Stimulated activated CD4-positive, alpha-beta T cell treated with anti-CD3 and anti-CD28 coated beads, Interleukin-4, amount 100 ng/mL, for 4 hours (primary cell): ENCODE data around the gene STARD7.
A peak's percentile ranks its signal among the peaks of the same experiment; 100 is the strongest.
"Not testable (repeated sequence)": the region's sequence is repeated elsewhere in the genome, so short reads cannot be mapped to it uniquely, and the experiment has no call there.

Source experiments
- DNase-seq, 2 experiments: peaks; one replicate each; pipeline ENCODE4 v3.0.0-alpha.2; 2020

Gene STARD7, protein sequence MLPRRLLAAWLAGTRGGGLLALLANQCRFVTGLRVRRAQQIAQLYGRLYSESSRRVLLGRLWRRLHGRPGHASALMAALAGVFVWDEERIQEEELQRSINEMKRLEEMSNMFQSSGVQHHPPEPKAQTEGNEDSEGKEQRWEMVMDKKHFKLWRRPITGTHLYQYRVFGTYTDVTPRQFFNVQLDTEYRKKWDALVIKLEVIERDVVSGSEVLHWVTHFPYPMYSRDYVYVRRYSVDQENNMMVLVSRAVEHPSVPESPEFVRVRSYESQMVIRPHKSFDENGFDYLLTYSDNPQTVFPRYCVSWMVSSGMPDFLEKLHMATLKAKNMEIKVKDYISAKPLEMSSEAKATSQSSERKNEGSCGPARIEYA

DNA sequence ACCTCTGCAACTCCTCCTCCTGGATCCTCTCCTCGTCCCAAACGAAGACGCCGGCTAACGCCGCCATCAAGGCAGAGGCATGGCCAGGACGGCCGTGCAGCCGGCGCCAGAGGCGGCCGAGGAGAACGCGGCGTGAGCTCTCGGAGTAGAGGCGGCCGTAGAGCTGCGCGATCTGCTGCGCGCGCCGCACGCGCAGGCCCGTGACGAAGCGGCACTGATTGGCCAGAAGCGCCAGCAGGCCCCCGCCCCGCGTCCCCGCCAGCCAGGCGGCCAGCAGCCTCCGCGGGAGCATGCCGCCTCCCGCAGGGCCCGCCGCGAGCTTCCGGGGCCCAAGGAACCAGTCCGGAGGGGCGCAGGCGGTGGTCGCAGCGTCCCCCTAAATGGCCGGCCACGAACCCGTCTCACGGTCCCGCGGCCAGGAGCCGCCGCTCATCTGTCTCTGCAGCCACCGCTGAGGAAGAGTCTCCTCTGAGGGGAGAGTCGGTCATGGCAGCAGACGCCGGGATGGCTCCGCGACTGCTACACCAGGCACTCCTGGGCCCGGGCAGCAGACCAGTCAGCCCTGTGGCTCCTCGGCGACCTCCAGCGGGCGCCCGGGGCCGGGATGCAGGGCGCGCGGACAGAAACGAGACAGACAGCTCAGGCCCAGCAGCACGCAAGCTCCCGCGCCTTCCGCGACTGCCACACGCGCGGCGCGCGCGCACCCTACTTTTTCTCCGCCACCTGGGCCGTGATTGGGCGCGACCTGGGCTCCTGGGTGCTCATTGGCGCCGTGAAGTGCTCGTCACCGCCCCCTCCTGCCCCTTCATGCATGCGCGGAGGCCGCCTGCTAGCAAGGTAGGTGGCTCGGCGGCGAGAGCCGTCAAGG is at the start of gene STARD7:
TSS of gene STARD7 (minus strand) at position 685 of the 868 bp plus-strand sequence. CDS start at position 292, 393 bp downstream.
- DNase-seq = peak; percentile 97

DNA sequence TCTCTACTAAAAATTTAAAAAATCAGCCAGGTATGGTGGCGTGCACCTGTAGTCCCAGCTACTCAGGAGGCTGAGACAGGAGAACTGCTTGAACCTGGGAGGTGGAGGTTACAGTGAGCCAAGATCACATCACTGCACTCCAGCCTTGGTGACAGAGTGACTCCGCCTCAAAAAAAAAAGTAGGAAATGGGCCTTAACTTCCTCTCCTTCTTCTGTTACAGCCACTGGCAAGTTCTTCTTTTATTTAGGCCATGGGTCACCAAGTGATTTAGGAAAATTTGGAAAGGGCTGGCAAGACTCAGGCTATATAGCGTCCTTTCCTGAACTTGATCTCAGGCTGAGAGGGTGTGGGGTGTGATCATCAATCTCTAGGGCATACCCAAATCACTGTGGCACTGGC is 49.1 kb upstream of the STARD7 start:
- not testable (repeated sequence) for DNase-seq

DNA sequence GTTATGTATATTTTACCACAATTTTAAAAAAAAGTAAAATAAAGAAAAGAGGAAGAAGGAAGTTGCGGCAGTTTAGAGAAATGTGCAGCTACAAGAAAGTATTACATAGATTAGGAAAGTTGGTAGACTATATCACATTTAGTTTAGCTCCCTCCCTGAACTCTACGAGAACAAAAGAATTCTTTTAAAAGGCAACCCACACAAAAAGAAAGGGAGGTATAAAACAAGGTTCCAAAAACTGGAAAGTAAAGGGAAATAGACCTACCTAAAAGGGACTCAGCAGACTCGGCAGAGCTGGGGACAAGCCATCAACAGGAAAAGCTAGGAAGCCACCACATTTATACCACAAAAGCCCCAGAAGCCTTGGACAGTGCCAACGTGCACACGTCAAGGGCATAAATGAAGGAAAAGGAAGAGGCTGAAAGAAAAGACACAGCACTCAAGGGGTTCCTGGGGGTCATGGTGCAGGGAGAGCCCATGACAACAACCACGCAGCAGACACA is 48.0 kb upstream of the STARD7 start:
- DNase-seq = no peak

DNA sequence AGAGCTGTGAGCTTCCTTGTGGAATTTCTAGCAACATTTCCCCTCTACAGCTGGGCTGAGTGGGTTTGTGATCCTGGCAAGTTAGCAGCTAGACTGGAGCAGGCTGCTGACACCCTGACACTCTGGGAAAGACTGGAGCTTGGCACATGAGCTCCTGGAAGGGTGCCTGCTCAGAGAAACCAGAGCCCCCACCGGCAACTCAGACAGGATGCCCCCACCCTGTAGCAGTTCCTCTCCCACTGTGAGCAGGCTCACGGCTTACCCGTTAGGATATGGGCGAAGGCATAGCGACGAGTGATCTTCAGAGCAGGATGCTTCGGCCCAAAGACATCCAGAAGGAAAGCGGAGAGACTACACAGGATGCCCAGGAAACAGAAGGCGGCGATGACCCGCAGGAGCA is 45.9 kb upstream of the STARD7 start:
- no peak for DNase-seq

DNA sequence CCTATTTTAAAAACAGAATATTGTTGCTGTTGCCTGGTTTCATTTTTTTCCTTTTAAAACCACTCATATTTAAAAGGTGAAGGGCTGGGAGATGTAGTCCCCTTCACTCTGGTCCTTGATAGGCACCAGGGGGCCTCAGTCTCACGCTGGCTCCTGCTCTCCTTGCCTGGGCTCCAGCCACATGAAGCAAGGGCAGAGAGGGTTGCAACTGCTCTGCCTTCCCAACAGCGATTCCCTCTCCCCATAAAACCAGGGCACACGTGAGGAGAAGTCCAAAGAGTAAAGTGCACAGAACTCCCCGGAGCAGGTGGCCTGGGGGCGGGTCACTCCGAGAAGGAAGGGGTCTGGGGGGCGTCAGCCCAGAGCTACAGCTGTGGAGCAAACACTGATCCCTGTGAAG is 44.4 kb upstream of the STARD7 start:
- no peak for DNase-seq

DNA sequence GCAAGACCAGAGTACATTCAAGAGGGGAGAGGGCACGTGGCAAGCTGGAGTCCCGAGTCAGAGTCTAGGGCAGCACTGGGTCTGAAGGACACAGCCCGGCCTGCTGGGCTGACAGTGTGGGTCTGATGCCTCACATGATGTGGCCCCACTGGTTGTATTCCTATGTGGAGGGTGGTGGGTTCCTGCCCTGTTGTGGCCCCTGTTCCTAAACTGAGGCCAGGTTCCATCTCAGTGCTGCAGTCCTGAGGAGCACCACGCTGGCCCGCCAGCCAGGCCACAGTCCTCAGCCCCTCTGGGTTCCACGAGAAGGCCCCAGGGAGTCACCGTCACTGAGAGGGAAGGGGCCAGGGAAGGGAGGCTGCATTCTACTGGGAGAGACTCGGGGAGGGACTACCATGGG is 43.9 kb upstream of the STARD7 start:
- no peak for DNase-seq

DNA sequence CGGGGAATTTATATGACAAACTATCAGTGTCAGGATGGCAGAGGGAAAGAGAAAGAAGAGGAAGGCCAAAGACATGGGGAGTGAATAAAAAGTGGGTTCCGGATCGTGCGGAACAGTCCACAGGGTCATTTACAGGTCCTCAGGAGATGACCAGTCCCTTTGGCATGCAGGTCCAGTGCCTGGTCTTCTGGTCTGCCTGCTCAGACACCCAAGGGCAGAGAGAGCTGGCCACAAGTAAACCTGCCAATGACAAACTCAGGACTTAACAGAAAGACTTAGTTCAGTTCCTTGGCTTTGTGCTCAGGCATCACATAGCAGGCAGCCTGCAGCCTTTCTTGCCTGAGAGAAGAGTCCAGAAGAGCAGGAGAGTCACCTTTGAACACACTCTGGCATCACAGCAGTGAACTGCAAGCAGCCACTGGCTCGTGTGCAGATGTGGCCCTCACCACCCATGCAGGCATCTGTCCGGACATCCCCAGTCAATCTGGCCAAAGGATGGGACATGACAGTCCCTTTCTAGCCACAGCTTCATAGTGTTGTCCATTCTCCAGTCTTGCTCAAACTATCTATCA is 43.2 kb upstream of the STARD7 start:
- DNase-seq = no peak

DNA sequence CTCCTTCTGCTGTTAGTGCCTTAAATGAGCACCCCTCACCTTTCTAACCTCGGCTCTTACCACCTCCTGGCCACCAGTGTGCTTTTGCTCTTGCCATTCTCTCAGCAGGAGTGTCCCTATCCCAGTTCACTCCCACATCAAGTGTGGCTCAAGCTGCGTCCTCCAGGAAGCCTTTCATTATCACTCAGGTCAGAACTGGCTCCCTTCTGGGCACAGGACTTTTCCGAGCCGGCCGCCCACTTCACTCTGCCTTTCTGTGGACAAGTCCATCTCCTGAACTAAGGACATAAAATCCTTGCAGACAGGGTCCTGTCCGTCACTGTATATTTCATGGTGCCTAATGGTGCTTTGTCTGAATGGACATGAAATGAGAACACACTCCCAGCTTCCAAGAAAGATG is 41.6 kb upstream of the STARD7 start:
- DNase-seq = no peak

DNA sequence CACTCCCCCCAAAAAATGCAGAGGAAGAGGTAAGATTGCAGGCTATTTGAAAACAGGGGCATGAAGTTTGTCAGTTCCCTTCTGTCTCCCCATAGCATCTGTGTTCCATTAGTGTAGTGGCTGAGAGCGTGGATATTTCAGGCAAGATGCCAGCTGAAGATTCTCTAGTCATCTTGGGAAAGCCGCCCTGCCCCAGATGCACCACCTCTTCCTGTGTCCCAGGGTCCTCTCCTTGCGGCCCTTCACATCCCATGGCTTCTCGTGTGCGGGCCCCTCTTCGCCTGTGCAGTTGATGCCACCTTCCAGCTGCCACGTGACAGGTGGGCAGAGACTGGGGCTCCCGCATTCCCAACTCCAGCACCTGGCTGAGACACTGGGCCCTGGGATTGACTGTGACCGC is 41.0 kb upstream of the STARD7 start:
- no peak for DNase-seq

DNA sequence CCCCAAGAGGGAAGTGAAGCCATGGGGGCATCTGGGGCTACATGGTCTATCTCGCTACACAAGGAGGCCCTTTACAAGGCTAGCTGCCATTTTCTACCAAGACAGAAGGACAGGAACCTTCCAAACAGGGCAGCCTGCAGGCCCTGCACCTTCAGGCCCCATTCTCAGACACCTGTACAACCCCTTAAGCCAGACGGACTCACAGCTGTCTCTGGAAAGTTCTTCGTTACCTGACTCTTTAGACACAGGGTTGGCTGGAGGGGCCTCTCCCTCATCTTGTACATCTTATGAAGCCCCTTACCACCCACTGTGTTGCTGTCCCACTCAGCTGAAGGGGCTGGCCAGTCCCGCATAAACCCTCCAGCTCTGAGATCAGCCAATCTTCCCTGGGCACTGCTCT is 40.0 kb upstream of the STARD7 start:
- DNase-seq = no peak

DNA sequence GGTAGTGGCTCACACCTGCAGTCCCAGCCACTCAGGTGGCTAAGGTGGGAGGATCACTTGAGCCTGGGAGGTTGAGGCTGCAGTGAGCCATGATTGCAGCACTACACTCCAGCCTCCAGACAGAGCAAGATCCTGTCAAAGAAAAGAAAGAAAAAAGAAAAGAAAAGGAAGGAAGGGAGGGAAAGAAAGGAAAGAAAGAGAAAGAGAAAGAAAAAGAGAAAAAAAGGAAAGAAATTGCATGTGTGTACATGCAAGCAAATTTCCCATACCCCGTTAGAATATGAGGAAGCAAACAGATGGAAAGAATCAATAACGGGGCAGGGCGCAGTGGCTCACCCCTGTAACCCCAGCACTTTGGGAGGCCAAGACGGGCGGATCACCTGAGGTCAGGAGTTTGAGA is 39.3 kb upstream of the STARD7 start:
- DNase-seq = no peak

DNA sequence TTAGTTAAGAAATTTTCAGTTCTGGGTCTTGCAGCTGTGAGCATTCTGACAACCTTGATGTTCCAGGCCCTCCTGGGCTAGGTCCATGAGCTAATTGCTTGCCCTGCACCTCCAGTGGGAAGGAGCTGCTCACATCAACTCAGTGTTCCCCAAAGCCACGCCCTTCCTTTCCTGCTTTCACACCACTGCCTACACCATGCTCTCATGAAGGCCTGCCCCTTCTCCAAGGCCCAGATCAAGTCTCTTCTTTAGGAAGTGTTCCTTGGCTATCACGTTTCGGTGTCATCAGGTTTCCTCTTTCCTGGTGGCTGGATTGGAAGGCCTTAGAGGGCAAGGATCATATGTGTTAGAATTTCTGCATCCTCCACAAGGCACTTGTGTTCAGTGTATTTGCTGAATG is 38.4 kb upstream of the STARD7 start:
- DNase-seq = no peak

DNA sequence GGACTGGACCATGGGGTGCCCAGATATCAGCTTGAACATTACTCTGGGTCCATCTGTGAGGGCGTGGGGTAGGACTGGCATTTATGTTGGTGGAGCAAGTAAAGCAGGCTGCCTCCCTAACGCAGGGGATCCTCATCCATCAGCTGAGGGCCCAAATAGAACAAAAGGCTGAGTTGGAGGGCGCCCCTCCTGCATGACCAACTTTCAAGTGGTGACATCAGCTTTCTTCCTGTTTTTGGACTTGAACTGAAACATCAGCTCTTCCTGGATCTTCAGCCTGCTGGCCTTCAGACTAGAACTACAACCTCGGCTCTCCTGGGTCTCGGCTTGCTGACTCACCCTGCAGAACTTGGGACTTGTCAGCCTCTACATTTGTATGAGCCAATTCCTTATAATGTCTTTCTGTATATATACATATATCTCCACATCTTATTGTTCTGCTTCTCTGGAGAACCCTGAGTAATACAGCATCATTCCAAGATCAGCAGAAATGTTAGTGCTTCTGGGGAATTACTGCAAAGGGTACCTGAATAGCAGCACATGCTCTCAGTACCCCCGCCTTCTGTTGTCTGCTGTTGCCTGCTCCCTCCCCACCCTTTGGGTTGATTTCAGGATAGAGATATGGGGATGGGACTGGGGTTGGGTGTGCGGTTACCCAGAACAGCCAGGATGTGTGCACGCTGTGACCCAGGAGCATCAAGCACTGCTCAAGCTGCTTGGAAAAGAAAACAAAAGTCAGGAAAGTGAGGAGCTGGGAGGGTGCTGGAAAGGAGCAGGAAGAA is 37.2 kb upstream of the STARD7 start:
- DNase-seq = no peak

DNA sequence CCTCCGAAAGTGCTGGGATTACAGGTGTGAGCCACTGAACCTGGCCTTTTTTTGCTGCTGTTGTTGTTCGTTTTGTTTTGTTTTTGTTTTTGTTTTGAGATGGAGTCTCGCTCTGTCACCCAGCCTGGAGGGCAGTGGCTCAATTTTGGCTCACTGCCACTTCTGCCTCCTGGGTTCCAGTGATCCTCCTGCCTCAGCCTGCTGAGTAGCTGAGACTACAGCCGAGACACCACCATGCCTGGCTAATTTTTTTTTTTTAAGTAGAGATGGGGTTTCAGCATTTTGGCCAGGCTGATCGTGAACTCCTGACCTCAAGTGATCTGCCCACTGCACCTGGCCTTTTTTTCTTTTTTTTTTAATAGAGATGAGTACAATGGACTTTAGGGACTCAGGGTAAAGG is 35.2 kb upstream of the STARD7 start:
- DNase-seq = no peak

DNA sequence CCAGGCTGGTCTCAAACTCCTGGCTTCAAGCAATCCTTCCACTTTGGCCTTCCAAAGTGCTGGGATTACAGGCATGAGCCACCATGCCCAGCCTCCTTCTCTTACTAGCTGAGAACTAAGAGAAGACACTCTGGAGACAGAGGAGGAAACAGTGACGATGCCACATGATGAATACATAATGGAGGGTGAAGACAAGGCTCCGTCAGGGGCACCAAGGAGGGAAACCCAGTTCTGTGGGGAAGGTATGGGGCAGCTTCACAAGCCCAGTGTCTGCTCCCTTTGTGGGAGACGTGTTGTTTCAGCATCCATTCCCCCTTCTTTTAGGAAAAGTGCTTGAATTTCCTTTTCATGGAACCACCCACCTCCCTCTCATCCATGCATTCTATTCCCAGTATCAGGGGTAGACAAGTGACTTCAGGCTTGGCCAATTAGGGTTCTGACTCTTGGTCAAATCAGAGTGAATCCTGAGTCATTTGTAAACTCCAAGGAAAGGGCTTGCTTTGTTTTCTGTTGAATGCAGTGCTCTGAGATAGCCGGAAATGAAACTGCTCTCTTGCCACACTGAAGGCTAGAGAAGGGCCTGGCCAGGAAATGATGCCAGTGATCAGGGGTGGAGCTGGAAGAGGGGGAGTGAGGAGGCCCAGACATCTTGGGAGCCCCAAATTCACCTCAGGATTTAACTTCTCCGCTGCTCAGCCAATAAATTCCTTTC is 33.4 kb upstream of the STARD7 start:
- peak in 1 of 2 experiments; percentile 34 for DNase-seq

DNA sequence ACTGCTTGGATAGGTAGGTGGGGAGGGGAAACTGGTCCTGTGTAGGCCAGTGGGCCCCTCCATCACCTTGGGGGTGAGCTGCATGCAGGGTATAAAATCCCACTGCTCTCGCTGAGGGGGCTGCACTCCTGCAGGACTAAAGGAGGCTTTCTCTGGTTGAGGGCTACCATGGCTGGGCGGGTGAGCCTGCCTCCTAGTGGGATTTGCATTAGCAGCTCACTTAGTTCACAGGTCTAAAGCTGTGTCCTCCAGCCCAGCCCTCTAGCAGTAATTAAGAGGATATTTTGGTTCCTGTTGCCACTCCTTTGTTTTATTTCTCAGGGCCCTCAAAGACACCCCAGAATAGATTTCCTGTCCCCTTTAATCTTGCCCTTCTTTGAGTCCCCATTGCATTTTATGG is 32.6 kb upstream of the STARD7 start:
- no peak for DNase-seq

DNA sequence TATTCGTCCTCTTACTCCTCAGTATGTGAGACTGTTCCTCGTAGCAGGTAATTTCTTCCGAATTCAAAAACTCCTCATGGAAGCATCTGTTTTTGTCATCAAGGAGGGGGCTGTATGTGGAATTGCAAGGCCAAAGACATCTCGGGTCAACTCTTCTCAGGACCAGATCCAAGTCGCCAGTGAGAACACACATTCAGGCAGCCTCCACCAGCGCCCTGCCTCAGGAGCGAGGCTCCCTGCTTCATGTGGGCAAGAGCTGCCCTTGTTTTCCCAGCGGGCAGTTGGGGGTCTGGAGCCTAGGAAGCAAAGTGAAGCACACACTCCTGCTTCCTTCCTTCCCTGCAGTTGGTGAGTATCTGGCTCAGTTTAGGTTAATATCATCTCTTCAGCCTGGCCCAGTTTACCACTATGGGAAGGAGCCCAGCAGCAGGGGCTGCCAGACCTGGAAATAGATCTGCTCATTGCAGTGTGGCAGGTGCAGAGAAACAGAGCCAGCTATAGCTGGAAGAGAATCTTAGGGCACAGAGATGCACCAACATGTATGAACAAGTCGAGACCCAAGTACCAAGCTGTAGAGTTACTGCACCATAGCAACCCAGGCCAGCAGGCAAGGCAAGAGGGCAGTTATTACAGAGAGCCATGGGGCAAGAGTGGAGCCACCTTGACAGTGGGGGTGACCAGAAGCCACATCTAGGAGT is 31.9 kb upstream of the STARD7 start:
- DNase-seq = no peak

DNA sequence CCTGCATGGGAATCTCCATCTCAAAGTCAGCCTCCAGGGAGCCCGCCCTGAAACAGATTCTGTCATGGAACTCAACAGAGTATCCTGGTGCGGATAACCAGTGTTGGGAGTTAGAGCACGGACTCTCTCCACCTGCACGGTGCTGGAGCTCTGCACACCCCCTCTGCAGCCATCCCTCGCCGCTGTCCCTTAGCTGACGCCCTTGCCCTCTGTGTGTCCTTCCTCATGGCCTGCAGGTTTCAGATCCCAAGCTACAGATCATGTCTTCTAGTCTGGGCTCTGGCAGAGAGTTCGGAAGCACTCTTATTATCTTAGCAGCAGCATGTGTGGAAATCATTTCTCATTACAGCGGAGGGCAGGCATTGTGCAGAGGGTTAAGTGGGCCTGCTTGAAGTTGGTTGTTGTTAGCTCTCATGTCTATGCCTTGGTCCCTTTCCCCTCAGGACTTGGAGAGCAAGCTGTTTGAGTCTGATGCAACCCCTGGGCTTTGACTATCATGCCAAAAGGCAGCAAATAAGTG is 31.2 kb upstream of the STARD7 start:
- DNase-seq = no peak

DNA sequence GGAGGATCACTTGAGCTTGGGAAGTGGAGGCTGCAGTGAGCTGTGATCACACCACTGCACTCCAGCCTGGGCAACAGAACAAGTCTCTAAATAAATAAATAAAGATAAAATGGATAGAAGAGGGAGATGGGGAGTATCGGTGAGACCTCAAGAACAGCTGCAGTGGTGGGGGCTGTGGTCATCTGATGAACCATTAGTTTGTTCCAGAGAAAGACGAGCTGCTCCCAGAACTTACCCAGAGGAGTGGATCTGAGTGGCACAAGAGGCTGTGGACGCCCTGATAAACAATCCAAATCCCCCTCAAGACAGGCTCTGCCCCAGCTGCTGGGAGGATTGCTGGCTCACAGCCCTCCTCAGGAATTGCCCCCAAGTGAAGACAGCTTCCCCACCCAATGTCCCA is 30.5 kb upstream of the STARD7 start:
- DNase-seq = no peak

DNA sequence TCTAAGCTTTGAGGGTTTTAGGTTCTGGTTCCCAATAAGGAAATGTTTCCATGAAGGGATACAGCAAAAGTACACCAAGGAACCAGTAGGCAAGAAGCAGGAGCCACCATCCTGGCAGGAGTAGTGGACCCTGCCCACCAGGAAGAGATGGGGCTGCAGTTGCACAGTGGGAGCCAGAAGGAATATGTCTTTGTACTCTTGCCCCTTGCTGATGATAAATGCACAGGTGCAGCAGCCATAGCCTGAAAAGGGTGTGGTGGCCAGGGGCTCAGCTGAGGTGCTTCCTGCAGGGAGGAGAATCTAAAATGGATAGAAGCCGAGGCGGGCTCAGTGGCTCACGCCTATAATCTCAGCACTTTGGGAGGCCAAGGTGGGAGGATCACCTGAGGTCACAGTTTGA is 29.6 kb upstream of the STARD7 start:
- no peak for DNase-seq

DNA sequence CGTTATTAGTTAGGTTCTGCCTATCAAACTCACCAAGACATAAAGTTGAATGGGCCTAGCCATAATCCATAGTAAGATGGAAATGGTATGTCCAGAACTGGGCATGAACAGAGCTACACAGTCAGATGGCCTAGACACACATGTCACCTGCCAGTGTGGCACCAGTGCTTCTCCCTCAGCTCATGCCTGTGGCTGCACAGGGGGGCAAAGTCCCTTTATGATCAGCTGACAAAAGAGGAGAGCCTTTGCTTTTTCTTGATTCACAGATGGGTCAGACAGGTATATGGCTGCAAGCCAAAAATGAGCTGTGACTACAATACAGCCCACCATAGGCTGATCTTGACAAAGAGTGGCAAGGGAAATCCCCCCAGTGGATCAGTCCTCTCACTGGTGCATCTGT is 28.3 kb upstream of the STARD7 start:
- no peak for DNase-seq
